NOMO-1 treated with dmso at 0.1 percent for 144 hours (cell line): ENCODE results near the gene HECTD3.
A peak's percentile ranks its signal among the peaks of the same experiment; 100 is the strongest.
"Not testable (repeated sequence)": the region's sequence is repeated elsewhere in the genome, so short reads cannot be mapped to it uniquely, and the experiment has no call there.

Experiments used
- DNase-seq: peaks from one replicate; lab custom pipeline; 2025; ENCODE audit not compliant: unreplicated experiment; lab: John Stamatoyannopoulos, UW

The HECTD3 gene

GRCh38 chr1:44994309-44994898, 16.7 kb downstream of the HECTD3 start:
- no peak for DNase-seq

GRCh38 chr1:44988531-44989156, 22.5 kb downstream of the HECTD3 start:
- DNase-seq: no peak

- no peak for DNase-seq
Measured at GRCh38 chr1:44985747-44986359, 25.3 kb downstream of the HECTD3 start.

GRCh38 chr1:44977372-44977771, 33.8 kb downstream of the HECTD3 start:
- not testable (repeated sequence) for DNase-seq

DNA sequence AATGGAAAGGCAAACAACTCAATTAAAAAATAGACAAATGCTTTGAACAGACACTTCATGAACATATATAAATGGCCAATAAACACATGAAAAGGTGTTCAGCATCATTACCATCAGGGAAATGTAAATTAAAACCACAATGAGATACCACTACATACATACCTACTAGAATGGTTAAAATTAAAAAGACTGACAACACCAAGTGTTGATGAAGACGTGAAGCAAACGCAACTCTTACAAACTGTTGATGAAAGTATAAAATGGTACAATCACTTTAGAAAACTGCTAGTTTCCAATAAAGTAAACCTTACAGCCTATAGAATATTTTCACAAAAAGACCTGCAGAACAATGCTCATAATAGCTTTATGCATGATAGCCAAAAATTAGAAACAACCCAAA, 34.9 kb downstream of the HECTD3 start:
- no peak for DNase-seq

DNA sequence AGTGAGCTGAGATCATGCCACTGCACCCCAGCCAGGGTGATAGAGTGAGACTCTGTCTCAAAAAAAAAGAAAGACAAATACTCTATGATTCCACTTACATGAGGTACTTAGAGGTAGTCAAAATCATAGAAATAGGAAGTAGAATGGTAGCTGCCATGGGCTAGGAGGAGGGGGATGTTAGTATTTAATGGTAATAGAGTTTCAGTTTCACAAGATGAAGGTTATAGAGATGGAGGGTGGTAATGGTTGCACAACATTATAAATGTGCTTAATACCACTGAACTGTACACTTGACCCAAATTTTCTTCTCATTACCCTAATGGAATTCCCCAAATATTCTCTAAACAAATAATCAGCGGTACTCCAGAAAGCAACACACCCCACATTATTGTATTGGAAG, 37.5 kb downstream of the HECTD3 start:
- peak; percentile 30 for DNase-seq

DNA sequence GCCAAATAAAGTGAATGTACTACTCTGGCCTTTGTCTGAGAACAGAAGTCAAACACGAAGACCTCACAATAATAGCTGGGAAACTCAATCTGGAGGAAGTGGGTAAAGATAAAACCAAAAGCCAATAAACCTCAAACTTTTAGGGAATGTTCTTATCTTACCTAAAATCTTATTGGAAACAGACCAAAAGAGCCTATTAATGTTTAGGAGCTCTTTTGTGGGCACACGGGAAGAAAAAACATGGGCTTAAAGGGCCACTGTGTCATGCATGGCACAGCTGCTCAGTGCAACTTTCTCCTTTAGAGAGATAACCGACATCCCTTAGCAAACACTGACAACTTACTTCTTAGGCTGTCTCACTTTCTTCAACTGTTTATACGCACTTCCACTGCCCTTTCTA, 40.8 kb downstream of the HECTD3 start:
- DNase-seq: no peak

- no peak for DNase-seq
Measured at GRCh38 chr1:44964396-44964795, 46.7 kb downstream of the HECTD3 start.

- no peak for DNase-seq
Measured at GRCh38 chr1:44962729-44963128, 48.4 kb downstream of the HECTD3 start.

DNA sequence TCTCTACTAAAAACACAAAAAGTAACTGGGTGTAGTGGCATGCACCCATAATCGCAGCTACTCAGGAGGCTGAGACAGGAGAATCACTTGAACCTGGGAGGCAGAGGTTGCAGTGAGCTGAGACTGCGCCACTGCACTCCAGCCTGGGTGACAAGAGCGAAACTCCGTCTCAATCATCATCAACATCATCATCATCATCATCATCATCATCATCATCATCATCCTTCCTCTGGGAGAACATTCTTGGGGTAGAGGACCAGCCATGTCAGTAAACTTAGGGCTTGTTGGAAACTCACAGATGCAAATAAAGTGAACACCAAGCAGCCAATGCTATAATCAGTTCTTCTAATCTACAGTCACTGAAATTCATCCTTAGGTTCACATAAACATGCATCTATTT, 49.1 kb downstream of the HECTD3 start:
- DNase-seq: not testable (repeated sequence)

GRCh38 chr1:44957566-44957965, 53.6 kb downstream of the HECTD3 start:
- not testable (repeated sequence) for DNase-seq

GRCh38 chr1:44956077-44956476, 55.0 kb downstream of the HECTD3 start:
- DNase-seq: not testable (repeated sequence)
